Ovary (tissue), 9 donors: Measurements from ENCODE around the gene NUMA1. TPM values are rescaled to one million over a fixed set of nuclear protein-coding genes. Genes with fewer than 3 reads are reported as not detected.

Experiments used
- DNase-seq, 5 donors: peaks; one replicate each; pipeline ENCODE4 v3.0.0-alpha.2; 2019 to 2020
- H3K27ac ChIP-seq, 2 donors: fragments of 200-600 bp; one replicate each; pipeline versions ENCODE4 v1.5.1 to v1.8.0; 2019 to 2022
- H3K27me3 ChIP-seq: fragments of 200-600 bp; one replicate; pipeline ENCODE4 v1.8.0; 2022
- H3K36me3 ChIP-seq: fragments of 200-600 bp; sonication (generic); one replicate; pipeline ENCODE4 v1.5.1; 2019
- H3K4me1 ChIP-seq: one replicate; pipeline ENCODE4 v1.8.1; 2013; ENCODE audit warnings: mild to moderate bottlenecking, moderate library complexity; ENCODE audit not compliant: insufficient read depth
- H3K4me3 ChIP-seq: fragments of 200-600 bp; sonication (generic); one replicate; pipeline ENCODE4 v1.5.1; 2017
- H3K9me3 ChIP-seq, 2 donors: fragments of 200-600 bp in 1 of 2; sonication (generic) in 1 of 2; one replicate each; pipeline versions ENCODE4 v1.5.1 to v1.8.1; 2013 to 2019; ENCODE audit warnings: mild to moderate bottlenecking in 1 of 2, moderate library complexity in 1 of 2
- EP300 ChIP-seq: sonication (generic); formaldehyde crosslinking; IDR thresholded peaks from one replicate; pipeline ENCODE4 v1.6.1; 2017; ENCODE audit warnings: antibody characterized with exemption
- POLR2A ChIP-seq: fragments of 450-650 bp; IDR thresholded peaks from one replicate; pipeline ENCODE4 v1.6.1; 2017; ENCODE audit warnings: antibody characterized with exemption, mild to moderate bottlenecking, moderate library complexity
- WGBS, 3 donors: extraction: QIAGEN DNeasy Blood & Tissue Kit in 1 of 3; methylation state at CpG; one replicate each; pipeline versions ENCODE4 v1.1.5 to v1.1.7; 2013 to 2017; 5-methylcytosine and 5-hydroxymethylcytosine counted together
- intact Hi-C, 4 donors: fragments of 100-400 bp; cut with DNase I; formaldehyde crosslinking; loops; one replicate each; pipeline versions ENCODE4 v1.11.0 to v1.15.1; 2022 to 2023
- polyA plus RNA-seq, 2 donors: library from polyadenylated mRNA; stranded (reverse); fragments of 200-250 nt in 1 of 2; fragments of 350-450 nt in 1 of 2; fragmentation: Illumina TruSeq in 1 of 2; extraction: RNeasy Lipid Tissue Mini Kit (QIAGEN cat#74804) in 1 of 2; gene quantifications; one replicate each; pipeline ENCODE4 v1.2.3, GENCODE V29; 2013 to 2014
- total RNA-seq, 7 donors: library from RNA; depleted of rRNA in 2 of 7; stranded (reverse); fragments of >200 nt in 2 of 7; fragmentation: NEBNext Ultra II Directional in 3 of 7; extraction: Animal tissue kit (Norgen Biotek cat#: 25700) in 3 of 7; gene quantifications; one replicate each; pipeline versions ENCODE4 v1.1.0 to v1.2.4, GENCODE V29; 2016 to 2023
- TF ChIP-seq, protein P1 (sequence below), 3 donors: fragments of 450-650 bp in 2 of 3; fragments of 200-600 bp in 1 of 3; IDR thresholded peaks; one replicate each; pipeline versions ENCODE4 v1.5.1 to v1.8.0; 2016 to 2022; ENCODE audit warnings: antibody characterized with exemption in 3 of 3, mild to moderate bottlenecking in 1 of 3
- donor health status: DM: no; HTN: no; CAD: no; lungs with moderate emphysema.
- donor health status: DM: no; HTN: no; CAD: no.
- donor health status: Bipolar disorder and iron deficiency.
- donor health status: DM: yes; HTN: yes; CAD: no.
- donor health status: DM: no; HTN: no; CAD: no.
- donor health status: DM: yes; HTN: yes; CAD: no.

Gene NUMA1
- total and polyA plus RNA-seq, 9 donors = 156 to 270 (median 235) TPM

DNA sequence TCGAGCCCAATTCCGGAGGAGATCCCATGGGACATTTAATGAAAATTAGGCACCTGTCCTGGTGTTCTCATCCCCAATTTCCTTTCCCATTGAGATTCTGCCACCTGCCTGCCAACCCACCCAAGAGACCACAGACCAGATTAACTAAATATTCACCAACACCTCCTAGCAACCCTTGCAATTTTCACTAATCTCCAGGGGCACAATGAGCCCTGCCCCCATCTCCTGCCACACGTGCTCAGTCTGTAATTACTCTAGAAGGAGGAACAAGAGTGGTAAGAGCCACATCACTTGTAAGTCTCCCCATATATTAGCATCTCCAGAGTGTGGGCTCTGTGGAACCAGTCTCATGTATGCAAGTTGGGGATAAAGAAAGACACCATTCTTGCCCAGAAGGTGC is 43.7 kb downstream of the NUMA1 start:
- H3K27me3 ChIP-seq = no peaks in the 10 kb centered on the region
- H3K4me1 ChIP-seq = peaks cover 16% of the 10 kb centered on the region
- 55 to 70% (median 60%) methylated on average over 3 of the region's 3 CpGs for WGBS, 3 donors
- no peak overlapping the region for H3K27ac ChIP-seq
- H3K4me3 ChIP-seq = no peak overlapping the region
- no peaks in the 10 kb centered on the region for H3K9me3 ChIP-seq
- no peak for DNase-seq
- H3K36me3 ChIP-seq = no peaks in the 10 kb centered on the region
- intact Hi-C loops = loop anchor here in 1 of 4 donors (2.0 kb wide), 1 partner anchor 42 kb away; no protein-coding TSS in a partner anchor
- TF ChIP-seq POLR2A (no peak), EP300 (no peak)
- TF ChIP-seq, protein P1, sequence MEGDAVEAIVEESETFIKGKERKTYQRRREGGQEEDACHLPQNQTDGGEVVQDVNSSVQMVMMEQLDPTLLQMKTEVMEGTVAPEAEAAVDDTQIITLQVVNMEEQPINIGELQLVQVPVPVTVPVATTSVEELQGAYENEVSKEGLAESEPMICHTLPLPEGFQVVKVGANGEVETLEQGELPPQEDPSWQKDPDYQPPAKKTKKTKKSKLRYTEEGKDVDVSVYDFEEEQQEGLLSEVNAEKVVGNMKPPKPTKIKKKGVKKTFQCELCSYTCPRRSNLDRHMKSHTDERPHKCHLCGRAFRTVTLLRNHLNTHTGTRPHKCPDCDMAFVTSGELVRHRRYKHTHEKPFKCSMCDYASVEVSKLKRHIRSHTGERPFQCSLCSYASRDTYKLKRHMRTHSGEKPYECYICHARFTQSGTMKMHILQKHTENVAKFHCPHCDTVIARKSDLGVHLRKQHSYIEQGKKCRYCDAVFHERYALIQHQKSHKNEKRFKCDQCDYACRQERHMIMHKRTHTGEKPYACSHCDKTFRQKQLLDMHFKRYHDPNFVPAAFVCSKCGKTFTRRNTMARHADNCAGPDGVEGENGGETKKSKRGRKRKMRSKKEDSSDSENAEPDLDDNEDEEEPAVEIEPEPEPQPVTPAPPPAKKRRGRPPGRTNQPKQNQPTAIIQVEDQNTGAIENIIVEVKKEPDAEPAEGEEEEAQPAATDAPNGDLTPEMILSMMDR (IDR thresholded peaks at IDR 0.05) = no peak

DNA sequence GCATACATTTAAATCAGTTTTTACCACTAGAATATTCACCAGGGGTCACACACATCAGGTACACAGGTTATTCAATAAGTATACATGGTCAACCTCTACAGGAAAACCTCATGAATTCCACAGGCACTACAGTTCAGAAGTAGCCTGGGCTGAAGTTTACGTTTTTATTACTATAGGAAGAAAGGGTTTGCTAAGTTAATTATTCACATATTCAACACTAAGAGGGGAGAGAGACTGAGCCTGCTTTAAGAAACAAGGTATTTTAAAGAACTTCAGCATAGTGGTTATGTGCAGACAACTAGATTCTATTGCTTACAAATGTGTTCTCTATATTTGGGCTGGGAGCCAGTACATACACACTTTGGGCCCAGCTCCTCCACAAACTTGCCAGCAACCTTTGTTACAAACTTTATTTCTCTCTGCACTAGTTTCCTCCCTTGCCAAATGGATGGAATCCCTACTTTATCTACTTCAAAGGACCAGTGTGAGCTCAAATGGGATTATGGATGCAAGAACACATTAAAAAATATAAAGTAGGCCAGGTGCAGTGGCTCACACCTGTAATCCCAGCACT is 49.8 kb downstream of the NUMA1 start:
- Histone ChIP-seq H3K27ac (no peak overlapping the region), H3K36me3 (no peaks in the 10 kb centered on the region), H3K4me3 (no peak overlapping the region), H3K27me3 (no peaks in the 10 kb centered on the region), H3K9me3 (no peaks in the 10 kb centered on the region), H3K4me1 (peaks cover 5% of the 10 kb centered on the region)
- TF ChIP-seq POLR2A = no peak
- no peak for TF ChIP-seq EP300
- TF ChIP-seq, protein P1 (IDR thresholded peaks at IDR 0.05) = no peak
- WGBS, 3 donors = 35 to 49% (median 49%) methylated on average over 1 of the region's 1 CpG
- no peak for DNase-seq
- intact Hi-C loops = no loop called here

DNA sequence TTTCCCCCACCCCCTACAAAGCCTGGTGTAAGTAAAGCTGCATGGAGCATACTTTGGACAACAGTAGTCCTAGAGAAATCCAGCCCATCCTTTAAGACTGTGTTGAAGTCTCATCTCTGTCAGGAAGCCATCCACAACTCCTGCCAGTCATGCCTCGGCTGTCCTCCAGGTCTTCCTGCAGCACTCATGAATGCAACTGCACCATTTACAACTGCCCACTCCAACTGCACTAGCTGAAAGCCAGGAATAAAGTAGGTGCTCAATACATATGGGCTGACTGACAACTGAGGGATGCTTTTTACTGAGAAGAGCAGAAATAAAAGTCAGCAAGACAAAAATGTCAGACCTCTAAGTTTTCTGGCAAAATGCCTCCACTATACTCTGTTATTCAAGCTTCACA is 54.3 kb downstream of the NUMA1 start:
- intact Hi-C loops = loop anchor here in 1 of 4 donors (5.0 kb wide), 1 partner anchor 61 kb away; no protein-coding TSS in a partner anchor

DNA sequence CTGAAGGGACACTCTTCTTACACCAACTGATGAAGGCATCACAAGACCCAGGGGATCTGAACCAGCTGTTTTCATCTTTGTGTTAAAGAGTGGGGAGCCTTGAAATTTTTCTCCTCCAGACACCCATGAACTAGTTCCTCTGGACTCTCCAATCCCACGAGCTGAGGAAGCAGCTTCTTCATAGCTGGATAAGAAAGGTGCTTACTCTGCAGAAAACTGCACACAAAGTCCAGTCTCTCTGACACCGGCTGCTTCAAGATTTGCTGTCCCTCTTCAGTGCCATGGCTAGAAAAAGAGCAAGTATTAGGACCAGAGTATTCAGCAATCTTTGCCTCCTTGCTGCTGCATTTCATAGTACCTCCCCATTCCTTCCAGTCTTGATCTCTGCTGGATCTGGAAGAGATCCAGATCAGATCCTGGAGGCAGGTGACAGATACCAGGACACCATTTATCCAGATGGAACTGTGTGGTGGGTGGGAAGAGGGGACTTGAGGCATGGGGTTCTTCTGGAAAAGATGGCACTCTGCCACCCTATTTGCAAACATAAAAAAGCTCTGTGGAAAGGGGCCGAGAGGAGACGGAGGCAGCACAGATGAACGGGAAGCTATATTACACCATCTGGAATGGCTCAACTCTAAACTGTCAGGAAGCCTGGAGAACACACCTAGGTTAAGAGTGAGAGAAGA is 56.1 kb downstream of the NUMA1 start:
- TF ChIP-seq, protein P1 (IDR thresholded peaks at IDR 0.05) = no peak
- intact Hi-C loops = loop anchor here in 3 of 4 donors (2.0 to 5.0 kb wide), 3 partner anchors 67 to 69 kb away; no protein-coding TSS in a partner anchor
- no peaks in the 10 kb centered on the region for H3K27me3 ChIP-seq
- H3K27ac ChIP-seq = no peak overlapping the region
- no peak overlapping the region for H3K4me3 ChIP-seq
- WGBS, 3 donors = 28 to 37% (median 30%) methylated on average over 5 of the region's 5 CpGs
- peaks cover 5% of the 10 kb centered on the region for H3K4me1 ChIP-seq
- no peak for DNase-seq
- no peaks in the 10 kb centered on the region for H3K9me3 ChIP-seq
- H3K36me3 ChIP-seq = no peaks in the 10 kb centered on the region

More for the DNA sequence above, 54.3 kb downstream of the NUMA1 start:
- DNase-seq = no peak
- H3K4me1 ChIP-seq = peaks cover 5% of the 10 kb centered on the region
- H3K36me3 ChIP-seq = no peaks in the 10 kb centered on the region
- no peak overlapping the region for H3K27ac ChIP-seq
- 38 to 65% (median 61%) methylated on average over 1 of the region's 1 CpG for WGBS, 3 donors
- no peaks in the 10 kb centered on the region for H3K9me3 ChIP-seq
- no peak for TF ChIP-seq POLR2A
- TF ChIP-seq EP300 = no peak
- TF ChIP-seq, protein P1 (IDR thresholded peaks at IDR 0.05) = no peak
- H3K4me3 ChIP-seq = no peak overlapping the region
- no peaks in the 10 kb centered on the region for H3K27me3 ChIP-seq
